K562 (cell line): ENCODE results near the gene KNDC1. TPM values are rescaled to one million over a fixed set of nuclear protein-coding genes. Genes with fewer than 3 reads are reported as not detected.

Experiments used
- ATAC-seq: fragments of 200-7000 bp; cut with Tn5 transposase; 3 replicates; pipeline ENCODE4 v1.9.1; 2020; ENCODE audit warnings: moderate library complexity
- BruUV-seq: library from RNA; stranded (reverse); fragments of 400-500 nt; replicated peaks from 2 replicates; lab custom pipeline; 2021; lab: Mats Ljungman, UMichigan
- CTCF ChIA-PET: fragments of 300-600 bp; formaldehyde crosslinking; extraction: SDS; loops from one replicate; lab custom pipeline; 2021; ENCODE audit warnings: low intra/inter-chr PET ratio; lab: Yijun Ruan, JAX
- POLR2A ChIA-PET: fragments of 300-600, 350-650 bp; sonication (Branson Sonifier 250); formaldehyde crosslinking; extraction: SDS; loops from one replicate; lab custom pipeline; 2021; ENCODE audit warnings: antibody characterized with exemption, inconsistent platforms; lab: Yijun Ruan, JAX
- DNase-seq, 4 experiments: peaks; one replicate each; pipeline versions ENCODE4 v3.0.0 to v3.0.0-alpha.2; 2011 to 2018; ENCODE audit warnings: low spot score in 3 of 4, mixed read lengths in 3 of 4; ENCODE audit errors: extremely low read depth in 1 of 4
- FAIRE-seq: peaks from 2 replicates; lab custom pipeline; 2011; peaks lifted over from hg19 to GRCh38; lab: Jason Lieb, UNC
- H2AFZ ChIP-seq: 2 replicates; pipeline ENCODE4 v1.6.0; 2011; ENCODE audit warnings: low read depth, low read length, control low read depth, inconsistent platforms
- H3K27ac ChIP-seq: fragments of 200-600 bp; 3 replicates; pipeline ENCODE4 v1.8.0; 2011; ENCODE audit warnings: low read depth, mild to moderate bottlenecking, control low read depth, inconsistent platforms, low read length, moderate library complexity, mixed read lengths; ENCODE audit errors: extremely low read depth
- H3K27me3 ChIP-seq, 2 experiments: fragments of 300-600 bp in 1 of 2; 2 replicates in 1 of 2; 3 replicates in 1 of 2; pipeline versions ENCODE4 v1.6.0 to v1.8.0; 2011; ENCODE audit warnings: inconsistent platforms in 2 of 2, low read length in 2 of 2, mild to moderate bottlenecking in 1 of 2, mixed read lengths in 1 of 2, moderate library complexity in 1 of 2; ENCODE audit not compliant: control insufficient read depth in 2 of 2, insufficient read depth in 2 of 2
- H3K36me3 ChIP-seq: fragments of 300-600 bp; 3 replicates; pipeline ENCODE4 v1.8.0; 2011; ENCODE audit warnings: mild to moderate bottlenecking, low read length, inconsistent platforms; ENCODE audit not compliant: control insufficient read depth, insufficient read depth
- H3K4me1 ChIP-seq, 2 experiments: fragments of 200-600 bp in 1 of 2; replicated peaks in 1 of 2; 2 replicates in 1 of 2; 3 replicates in 1 of 2; pipeline versions ENCODE4 v1.5.1 to v1.8.0; 2011; ENCODE audit warnings: inconsistent platforms in 2 of 2, low read length in 2 of 2, mild to moderate bottlenecking in 1 of 2, mixed read lengths in 1 of 2, moderate library complexity in 1 of 2; ENCODE audit not compliant: control insufficient read depth in 2 of 2, insufficient read depth in 2 of 2
- H3K4me2 ChIP-seq: 2 replicates; pipeline ENCODE4 v1.6.1; 2011; ENCODE audit warnings: low read length, control low read depth, inconsistent platforms, mixed read lengths; ENCODE audit not compliant: insufficient read depth
- H3K4me3 ChIP-seq: fragments of 200-600 bp; sonication (generic), shearing (Covaris generic); 2 replicates; pipeline ENCODE4 v1.5.1; 2016; ENCODE audit warnings: control low read depth, inconsistent platforms
- H3K79me2 ChIP-seq: fragments of 200-600 bp; 3 replicates; pipeline ENCODE4 v1.8.0; 2011; ENCODE audit warnings: low read length, inconsistent platforms; ENCODE audit not compliant: control insufficient read depth, insufficient read depth
- H3K9ac ChIP-seq, 2 experiments: 2 replicates each; pipeline versions ENCODE4 v1.6.0 to v1.6.1; 2011; ENCODE audit warnings: low read depth in 2 of 2, low read length in 2 of 2, control low read depth in 1 of 2, inconsistent platforms in 1 of 2, mild to moderate bottlenecking in 1 of 2, mixed read lengths in 1 of 2; ENCODE audit not compliant: insufficient read depth in 1 of 2
- H3K9me1 ChIP-seq: one replicate; pipeline ENCODE4 v1.6.0; 2011; ENCODE audit warnings: inconsistent platforms, mild to moderate bottlenecking, low read length, moderate library complexity; ENCODE audit not compliant: control insufficient read depth, insufficient read depth
- H3K9me3 ChIP-seq: replicated peaks from 2 replicates; pipeline ENCODE4 v1.5.1; 2011; ENCODE audit warnings: low read depth, low read length, inconsistent platforms; ENCODE audit not compliant: control insufficient read depth, insufficient read depth
- H4K20me1 ChIP-seq: replicated peaks from 2 replicates; pipeline ENCODE4 v1.6.1; 2011; ENCODE audit warnings: low read length, inconsistent platforms, mixed read lengths; ENCODE audit not compliant: control insufficient read depth, insufficient read depth
- ARID1B ChIP-seq: fragments of 450-650 bp; IDR thresholded peaks from 2 replicates; pipeline ENCODE4 v1.6.1; 2016; ENCODE audit warnings: antibody characterized with exemption, mild to moderate bottlenecking, inconsistent platforms
- BHLHE40 ChIP-seq: IDR thresholded peaks from 2 replicates; pipeline ENCODE4 v1.6.1; 2011; ENCODE audit warnings: low read length, improper control_type of control experiment
- C11orf30 ChIP-seq: fragments of 450-650 bp; IDR thresholded peaks from 2 replicates; pipeline ENCODE4 v1.6.1; 2016; ENCODE audit warnings: low read depth, mild to moderate bottlenecking
- CEBPG ChIP-seq, 3 experiments: fragments of 200-800 bp in 1 of 3; sonication (Bioruptor generic) in 1 of 3; sonication (generic) in 1 of 3; formaldehyde crosslinking in 1 of 3; IDR thresholded peaks in 2 of 3; conservative IDR thresholded peaks in 1 of 3; 2 replicates each; pipeline versions ENCODE4 v1.6.1 to v1.8.0; 2016 to 2022; ENCODE audit warnings: missing compliant biosample characterization in 2 of 3, missing genetic modification characterization in 2 of 3, mild to moderate bottlenecking in 1 of 3, missing genetic modification reagents in 1 of 3
- CREM ChIP-seq: IDR thresholded peaks from 2 replicates; pipeline ENCODE4 v1.6.1; 2014; ENCODE audit warnings: antibody characterized with exemption, low read depth
- FOXO4 ChIP-seq: fragments of 450-650 bp; formaldehyde crosslinking; IDR thresholded peaks from 2 replicates; pipeline ENCODE4 v1.4.0; 2020; ENCODE audit warnings: mild to moderate bottlenecking, moderate library complexity
- MAFG ChIP-seq: fragments of 450-650 bp; conservative IDR thresholded peaks from 2 replicates; pipeline ENCODE4 v1.6.1; 2016; ENCODE audit warnings: missing genetic modification characterization, missing compliant biosample characterization
- MEF2D ChIP-seq: conservative IDR thresholded peaks from 2 replicates; pipeline ENCODE4 v1.6.1; 2016; ENCODE audit warnings: low read depth, missing genetic modification characterization, missing compliant biosample characterization
- STAT5B ChIP-seq: fragments of 250-450 bp; sonication (Bioruptor Pico); IDR thresholded peaks from 2 replicates; pipeline ENCODE4 v1.8.0; 2021; ENCODE audit warnings: mild to moderate bottlenecking, inconsistent platforms
- VEZF1 ChIP-seq: fragments of 200-800 bp; sonication (Bioruptor generic); IDR thresholded peaks from 2 replicates; pipeline ENCODE4 v1.6.1; 2017; ENCODE audit warnings: missing genetic modification characterization, missing compliant biosample characterization
- ZBTB7A ChIP-seq: IDR thresholded peaks from 2 replicates; pipeline ENCODE4 v1.6.1; 2011; ENCODE audit warnings: low read depth, mild to moderate bottlenecking, low read length, moderate library complexity, borderline replicate concordance; ENCODE audit not compliant: control insufficient read depth
- ZNF263 ChIP-seq: sonication (generic); formaldehyde crosslinking; IDR thresholded peaks from 2 replicates; pipeline ENCODE4 v1.8.0; 2022; ENCODE audit warnings: mild to moderate bottlenecking, missing genetic modification reagents, borderline replicate concordance
- ZNF3 ChIP-seq: fragments of 250-450 bp; sonication (Bioruptor Pico); IDR thresholded peaks from 2 replicates; pipeline ENCODE4 v1.5.0; 2021; ENCODE audit warnings: mild to moderate bottlenecking, moderate library complexity
- WGBS: fragments of 100-300 bp; shearing (Covaris generic); methylation state at CpG from one replicate; pipeline ENCODE4 v1.1.6; 2016; ENCODE audit warnings: low coverage, mixed read lengths; ENCODE audit not compliant: insufficient coverage; ENCODE audit errors: missing lambda C conversion rate; 5-methylcytosine and 5-hydroxymethylcytosine counted together
- in situ Hi-C: fragments of 300-500 bp; cut with MboI; formaldehyde crosslinking; loops from 4 replicates; pipeline ENCODE4 v1.15.0; 2018; ENCODE audit warnings: inconsistent platforms, mixed read lengths
- intact Hi-C: fragments of 100-400 bp; cut with micrococcal nuclease; formaldehyde crosslinking; loops from 2 replicates; pipeline ENCODE4 v1.14.2; 2022
- polyA plus RNA-seq, 8 experiments: library from polyadenylated mRNA; depleted of rRNA in 4 of 8; stranded (reverse) in 5 of 8; unstranded in 3 of 8; fragments of >200 nt; fragmentation: Nextera tagmentation in 2 of 8; fragmentation: Illumina TruSeq in 1 of 8; extraction: Ambion mirVana in 2 of 8; extraction: Trizol in 1 of 8; gene quantifications; 2 replicates each; pipeline versions ENCODE4 v1.2.1 to v1.2.3, GENCODE V29; 2011 to 2014; ENCODE audit warnings: inconsistent platforms in 1 of 8, missing spikeins in 1 of 8
- total RNA-seq, 7 experiments: library from RNA; depleted of rRNA in 6 of 7; stranded (reverse); fragments of >200 nt in 6 of 7; fragmentation: Illumina TruSeq in 2 of 7; extraction: Trizol in 2 of 7; gene quantifications; 2 replicates each; pipeline versions ENCODE4 v1.2.1 to v1.2.3, GENCODE V29; 2011 to 2021; ENCODE audit warnings: low replicate concordance in 1 of 7
- TF ChIP-seq, protein P1 (sequence below), 2 experiments: IDR thresholded peaks; 2 replicates each; pipeline ENCODE4 v1.6.1; 2011; ENCODE audit warnings: borderline replicate concordance in 1 of 2, control low read depth in 1 of 2, low read depth in 1 of 2, low read length in 1 of 2, mild to moderate bottlenecking in 1 of 2, mixed read lengths in 1 of 2, moderate library complexity in 1 of 2; ENCODE audit not compliant: insufficient read depth in 1 of 2, insufficient read length in 1 of 2, poor library complexity in 1 of 2, severe bottlenecking in 1 of 2; ENCODE audit errors: extremely low read depth in 1 of 2

KNDC1 gene
- total and polyA plus RNA-seq, 9 of the 15 experiments (the other 6 are each of a cell fraction or from before 2014, with no cell fraction given) = 0.07 to 0.26 (median 0.11) TPM; not detected in 6

GRCh38 chr10:133235265-133235855, 75.3 kb downstream of the KNDC1 start (continued):
- TF ChIP-seq ZNF263 (CRISPR knock-in tag) (no peak), VEZF1 (CRISPR knock-in tag) (peak; percentile 58), MAFG (tag) (no peak), CREM (peak; percentile 82), ZBTB7A (peak; percentile 69; the same call in 1 of the 2 replicates)
- TF ChIP-seq, protein P1, sequence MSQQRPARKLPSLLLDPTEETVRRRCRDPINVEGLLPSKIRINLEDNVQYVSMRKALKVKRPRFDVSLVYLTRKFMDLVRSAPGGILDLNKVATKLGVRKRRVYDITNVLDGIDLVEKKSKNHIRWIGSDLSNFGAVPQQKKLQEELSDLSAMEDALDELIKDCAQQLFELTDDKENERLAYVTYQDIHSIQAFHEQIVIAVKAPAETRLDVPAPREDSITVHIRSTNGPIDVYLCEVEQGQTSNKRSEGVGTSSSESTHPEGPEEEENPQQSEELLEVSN (IDR thresholded peaks at IDR 0.05; ENCODE audit: borderline replicate concordance in 1 of 2, extremely low read depth in 1 of 2, insufficient read depth in 1 of 2, insufficient read length in 1 of 2, low read depth in 1 of 2, low read length in 1 of 2, poor library complexity in 1 of 2, severe bottlenecking in 1 of 2) = peak in 1 of 2 experiments; percentile 20

DNA sequence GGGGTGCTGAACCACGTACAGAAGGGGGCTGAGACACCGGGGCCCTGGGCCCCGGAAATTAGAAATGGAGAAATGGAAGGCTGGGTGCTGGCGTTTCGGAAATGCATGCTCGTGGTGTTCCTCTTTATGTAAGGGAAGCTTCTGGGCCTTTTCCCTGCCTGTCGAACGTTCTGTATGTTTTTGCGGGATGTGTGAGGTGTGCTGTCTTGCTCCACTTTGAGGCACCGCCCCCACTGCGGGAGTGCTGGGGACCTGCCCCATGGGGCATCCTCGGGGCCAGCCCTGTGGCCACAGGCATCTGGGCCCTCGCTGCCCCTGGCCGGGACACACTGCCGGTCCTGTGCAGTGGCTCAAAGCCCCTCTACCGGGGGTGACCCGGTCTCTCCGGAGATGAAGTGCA, 75.9 kb downstream of the KNDC1 start:
- H3K27ac ChIP-seq = 0 out of 3 replicates have a peak overlapping the region, but pooled peaks have one; percentile 36
- H3K79me2 ChIP-seq = no peaks in the 10 kb centered on the region
- ATAC-seq (no peak), DNase-seq (no peak), FAIRE-seq (no peak)
- H4K20me1 ChIP-seq = no peaks in the 10 kb centered on the region
- WGBS = 67% methylated on average over 9 of the region's 18 CpGs
- no peak overlapping the region for H3K4me3 ChIP-seq
- no peak overlapping the region for H2AFZ ChIP-seq
- POLR2A ChIA-PET = no interaction called here
- H3K4me1 ChIP-seq = peaks cover 0 to 41% of the 10 kb centered on the region in 2 experiments; a peak in 2 of 5 replicates
- H3K36me3 ChIP-seq = no peaks in the 10 kb centered on the region
- no peaks in the 10 kb centered on the region for H3K27me3 ChIP-seq
- in situ Hi-C loops = no loop called here
- intact Hi-C loops = no loop called here
- no peaks in the 10 kb centered on the region for H3K9me1 ChIP-seq
- H3K4me2 ChIP-seq = no peak overlapping the region; the same call in 1 of the 2 replicates
- H3K9me3 ChIP-seq = no peaks in the 10 kb centered on the region
- CTCF ChIA-PET = no interaction called here
- no TSS peak for BruUV-seq
- peak overlapping the region in 1 of 2 experiments; percentile 35; a peak in 1 of 4 replicates for H3K9ac ChIP-seq
- TF ChIP-seq CEBPG (CRISPR knock-in tag; IDR thresholded peaks at IDR 0.05) = no peak
- TF ChIP-seq CEBPG (tag; conservative IDR thresholded peaks at IDR 0.05 in 1 of 2, IDR thresholded peaks at IDR 0.05 in 1 of 2) = no peak
- no peak for TF ChIP-seq FOXO4
- no peak for TF ChIP-seq ARID1B
- no peak for TF ChIP-seq MEF2D (tag)
- TF ChIP-seq ZNF3 (CRISPR knock-in tag) = no peak
- TF ChIP-seq BHLHE40 = no peak
- TF ChIP-seq STAT5B (CRISPR knock-in tag) = no peak
- TF ChIP-seq C11orf30 = no peak
